ENCODE measurements around the gene UHRF1.

The UHRF1 gene

DNA sequence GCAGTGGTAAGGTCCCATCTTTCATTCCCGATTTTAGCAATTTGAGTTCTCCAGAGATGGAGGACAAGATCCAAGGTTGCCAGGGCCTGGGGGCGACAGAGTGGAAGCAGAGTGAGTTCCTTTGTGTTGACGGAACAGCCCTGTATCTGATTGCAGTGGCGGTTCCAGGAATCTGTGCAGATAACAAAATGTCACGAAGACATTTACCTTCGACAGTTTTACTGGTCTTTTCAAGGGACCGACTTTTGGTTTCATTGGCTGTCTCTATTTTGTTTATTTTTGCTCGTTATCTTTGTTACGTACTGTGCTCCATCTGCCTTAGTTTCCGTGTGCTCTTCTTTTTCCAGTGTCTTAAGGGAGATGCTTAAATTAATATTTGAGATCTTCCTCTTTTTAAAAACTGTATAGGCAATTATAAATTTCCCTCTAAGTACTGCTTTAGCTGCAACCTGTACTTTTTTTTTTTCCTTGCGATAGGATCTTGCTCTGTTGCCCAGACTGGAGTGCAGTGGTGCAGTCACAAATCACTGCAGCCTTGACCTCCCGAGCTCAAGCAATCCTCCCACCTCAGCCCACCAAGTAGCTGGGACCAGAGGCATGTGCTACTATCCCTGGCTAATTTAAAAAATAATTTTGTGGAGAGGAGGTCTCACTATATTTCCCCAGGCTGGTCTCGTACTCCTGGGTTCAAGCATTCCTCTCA is 82.8 kb downstream of the UHRF1 start:
- no peak for DNase-seq

DNA sequence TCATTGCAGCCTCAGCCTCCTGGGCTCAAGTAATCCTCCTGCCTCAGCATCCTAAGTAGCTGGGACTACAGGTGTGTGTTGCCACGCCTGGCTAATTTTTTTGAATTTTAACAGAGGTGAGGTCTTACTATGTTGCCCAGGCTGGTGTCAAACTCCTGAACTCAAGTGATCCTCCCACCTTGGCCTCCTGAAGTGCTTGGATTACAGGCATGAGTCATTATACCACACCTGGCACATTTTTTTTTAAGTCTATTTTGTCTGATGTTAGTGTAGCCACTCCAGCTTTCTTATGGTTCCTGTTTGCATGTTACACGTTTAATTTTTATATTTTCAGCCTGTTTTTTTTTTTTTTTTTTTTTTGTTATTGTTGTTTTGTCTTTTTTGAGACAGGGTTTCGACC is 84.4 kb downstream of the UHRF1 start:
- DNase-seq: no peak

DNA sequence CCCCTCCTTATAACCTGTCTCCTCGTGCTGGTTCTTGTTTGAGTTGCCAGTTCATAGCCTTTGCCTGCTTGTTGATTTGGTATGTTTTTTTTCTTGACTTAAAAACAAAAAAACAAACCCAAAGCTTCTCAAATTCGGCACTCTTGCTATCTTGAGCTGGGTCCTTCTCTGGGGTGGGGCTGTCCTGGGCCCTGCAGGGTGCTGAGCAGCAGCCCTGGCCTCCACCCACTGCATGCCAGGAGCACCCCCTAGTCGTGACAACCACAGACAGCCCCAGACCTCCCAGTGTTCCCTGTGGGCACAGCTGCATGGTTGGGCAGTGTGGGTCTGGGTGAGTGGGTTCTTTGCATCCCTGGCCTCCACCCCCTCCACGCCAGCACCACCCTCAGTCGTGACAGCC is 87.4 kb downstream of the UHRF1 start:
- no peak for DNase-seq

DNA sequence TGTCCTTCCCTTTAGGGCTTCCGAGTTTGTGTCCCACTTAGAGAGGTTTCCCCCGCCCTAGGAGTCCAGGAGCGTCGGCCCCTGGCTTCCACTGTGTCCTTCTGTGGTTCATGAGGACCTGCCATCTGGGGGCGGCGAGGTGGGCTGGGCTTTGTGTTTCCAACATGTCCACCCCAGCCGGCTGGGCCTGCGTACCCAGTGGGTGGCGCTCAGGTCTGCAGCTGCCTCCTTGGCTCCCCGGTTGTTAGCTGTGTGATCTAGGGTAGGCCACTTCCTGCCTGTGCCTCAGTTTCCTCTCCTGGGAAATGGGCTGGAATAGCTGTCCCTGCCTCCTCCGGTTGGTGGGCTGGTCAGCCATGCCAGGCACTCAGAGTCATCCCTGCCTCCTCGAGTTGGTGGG is 88.0 kb downstream of the UHRF1 start:
- DNase-seq: no peak

DNA sequence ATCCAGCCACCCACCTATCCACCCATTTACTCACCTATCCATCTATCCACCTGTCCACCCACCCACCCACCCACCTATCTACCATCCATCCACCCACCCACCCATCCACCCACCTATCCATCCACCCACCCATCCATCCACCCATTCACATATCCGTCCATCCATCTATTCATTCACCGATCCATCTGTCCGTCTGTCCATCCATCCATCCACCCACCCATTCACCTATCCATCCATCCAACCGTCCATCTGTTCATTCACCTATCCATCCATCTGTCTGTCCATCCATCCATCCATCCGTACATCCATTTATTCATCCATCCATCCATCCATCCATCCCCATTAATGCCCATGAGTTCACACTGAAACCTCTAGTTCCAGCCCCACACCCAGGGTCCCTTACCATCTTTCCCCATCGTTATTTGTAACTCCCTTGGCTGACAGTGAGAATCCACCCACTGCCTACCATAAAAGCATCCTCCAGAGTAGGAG is 90.9 kb downstream of the UHRF1 start:
- DNase-seq: no peak

DNA sequence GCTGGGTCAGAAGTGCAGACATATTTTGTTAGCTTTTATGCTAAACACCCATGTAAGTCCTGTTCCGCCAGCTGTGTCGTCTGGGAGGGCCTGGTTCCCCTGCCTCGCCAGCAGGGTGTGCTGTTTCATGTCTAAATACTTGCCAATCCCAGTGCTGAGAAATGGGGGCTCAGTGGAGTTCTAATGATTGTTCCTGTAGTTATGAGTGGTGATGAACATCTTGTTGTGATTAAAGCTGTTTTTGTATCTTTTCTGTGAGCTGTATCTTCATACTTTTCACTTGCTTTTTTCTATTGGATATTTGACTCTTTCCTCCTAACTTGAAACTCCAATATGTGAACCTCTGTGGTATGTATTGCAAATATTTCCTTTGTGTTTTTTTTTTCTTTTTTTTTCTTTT is 92.3 kb downstream of the UHRF1 start:
- peak; percentile 34 to 53 for DNase-seq

DNA sequence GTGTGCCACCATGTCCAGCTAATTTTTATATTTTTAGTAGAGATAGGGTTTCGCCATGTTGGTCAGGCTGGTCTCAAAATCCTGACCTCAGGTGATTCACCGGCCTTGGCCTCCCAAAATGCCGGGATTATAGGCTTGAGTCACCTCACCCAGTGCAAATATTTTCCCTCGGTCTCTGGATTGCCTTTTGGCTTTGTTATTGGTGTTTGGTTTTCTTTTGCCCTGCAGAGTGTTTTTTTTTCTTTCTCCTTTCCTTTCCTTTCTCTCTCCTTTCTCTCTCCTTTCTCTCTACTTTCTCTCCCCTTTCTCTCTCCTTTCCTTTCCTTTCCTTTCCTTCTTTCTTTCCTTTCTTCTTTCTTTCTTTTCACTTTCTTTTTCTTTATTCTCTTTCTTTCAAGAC is 92.8 kb downstream of the UHRF1 start:
- no peak for DNase-seq

DNA sequence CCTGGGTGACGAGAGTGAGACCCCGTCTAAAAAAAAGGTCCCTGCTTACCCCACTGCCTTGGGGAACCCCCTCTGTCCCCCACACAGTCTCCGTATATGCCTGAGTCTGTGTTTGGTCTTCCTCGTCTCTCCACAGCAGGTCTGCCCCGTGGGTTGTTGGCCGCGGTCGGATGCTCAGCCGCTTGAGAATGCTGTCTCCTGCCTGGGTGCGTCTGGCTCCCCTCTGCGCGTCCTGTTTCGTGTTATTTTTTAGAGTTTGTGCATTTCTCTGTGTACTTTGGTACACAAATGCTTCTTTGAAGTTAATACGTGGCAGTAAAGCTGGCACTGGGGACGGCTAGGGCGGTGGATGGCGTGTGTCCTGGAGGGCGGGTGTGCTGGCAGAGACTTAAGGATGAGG is 94.5 kb downstream of the UHRF1 start:
- no peak for DNase-seq

DNA sequence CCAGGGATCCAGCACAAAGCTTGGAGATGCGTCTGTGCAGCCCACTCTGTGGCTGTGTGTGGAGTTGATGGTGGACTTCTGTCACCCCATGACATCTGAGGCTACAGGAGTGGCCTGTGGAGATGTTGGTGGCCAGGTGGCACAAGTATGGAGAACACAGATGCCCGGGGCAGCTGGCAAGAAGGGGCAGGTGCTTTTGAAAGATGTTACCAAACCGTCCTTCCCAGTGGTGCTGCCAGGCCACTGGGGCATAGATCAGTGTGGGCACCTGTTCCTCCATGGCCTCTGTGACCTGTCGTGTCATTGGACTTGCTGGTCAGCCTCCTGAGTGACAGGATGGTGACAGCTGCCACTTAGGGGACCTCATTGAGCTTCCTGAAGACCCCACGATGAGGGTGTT is 95.8 kb downstream of the UHRF1 start:
- DNase-seq: no peak

DNA sequence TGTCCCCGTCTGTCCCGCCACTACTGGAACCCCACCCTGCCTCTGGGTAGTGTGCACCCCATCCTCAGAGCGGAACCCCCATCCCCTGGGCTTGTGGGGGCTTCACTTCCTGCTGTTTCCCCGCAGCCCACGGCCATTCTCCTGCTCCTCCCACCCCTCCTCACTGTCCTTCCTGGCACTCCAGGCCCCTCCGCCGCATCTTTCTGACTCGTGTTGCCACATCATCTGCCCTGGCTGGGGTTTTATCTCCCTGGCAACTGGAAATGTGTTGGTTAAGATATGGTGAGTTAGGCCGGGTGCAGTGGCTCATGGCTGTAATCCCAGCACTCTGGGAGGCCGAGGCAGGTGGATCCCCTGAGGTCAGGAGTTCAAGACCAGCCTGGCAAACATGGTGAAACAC is 96.9 kb downstream of the UHRF1 start:
- DNase-seq: no peak

DNA sequence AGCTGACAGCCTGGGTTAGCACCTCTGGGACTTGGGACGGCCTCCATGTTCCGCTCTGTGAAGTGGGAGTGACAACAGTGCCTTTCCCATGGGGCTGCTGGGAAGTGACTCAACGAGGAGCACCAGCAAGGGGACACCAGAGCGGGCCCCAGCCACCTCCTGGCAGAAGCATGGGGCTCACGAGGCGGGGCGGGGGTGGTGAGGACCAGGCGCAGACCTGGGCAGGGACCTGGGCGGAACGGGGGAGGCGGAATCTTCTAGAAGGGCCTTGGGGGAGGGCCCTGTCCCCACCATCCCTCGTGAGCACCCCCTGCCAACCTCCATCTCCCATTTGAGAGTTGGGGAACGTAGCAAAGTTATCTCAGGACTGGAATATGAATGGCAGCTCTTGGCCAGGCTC is 97.5 kb downstream of the UHRF1 start:
- DNase-seq: no peak
